Transverse colon (tissue), 4 donors: Measurements from ENCODE around the gene NUTF2. TPM values are rescaled to one million over a fixed set of nuclear protein-coding genes. Genes with fewer than 3 reads are reported as not detected.
A peak's percentile ranks its signal among the peaks of the same experiment; 100 is the strongest.

Source experiments
- DNase-seq: peaks from one replicate; pipeline ENCODE4 v3.0.0-alpha.2; 2019
- H3K27ac ChIP-seq, 4 donors: fragments of 200-600 bp; sonication (generic); 2 replicates each; pipeline ENCODE4 v1.5.1; 2016 to 2018; ENCODE audit warnings: inconsistent platforms in 4 of 4
- H3K27me3 ChIP-seq: fragments of 200-600 bp; sonication (generic); 2 replicates; pipeline ENCODE4 v1.5.1; 2017; ENCODE audit warnings: inconsistent platforms
- H3K36me3 ChIP-seq, 4 donors: fragments of 200-600 bp; sonication (generic); 2 replicates each; pipeline ENCODE4 v1.5.1; 2017 to 2019; ENCODE audit warnings: inconsistent platforms in 4 of 4
- H3K4me1 ChIP-seq, 4 donors: fragments of 200-600 bp; sonication (generic); 2 replicates each; pipeline ENCODE4 v1.5.1; 2017 to 2020; ENCODE audit warnings: inconsistent platforms in 4 of 4
- H3K4me3 ChIP-seq, 4 donors: fragments of 200-600 bp; sonication (generic); 1 replicate in 1 of 4; 2 replicates in 3 of 4; pipeline versions ENCODE4 v1.5.1 to v1.6.1; 2017 to 2019; ENCODE audit warnings: inconsistent platforms in 4 of 4
- H3K9me3 ChIP-seq, 2 donors: fragments of 200-600 bp; sonication (generic); 2 replicates each; pipeline ENCODE4 v1.5.1; 2017 to 2019; ENCODE audit warnings: inconsistent platforms in 2 of 2
- CTCF ChIP-seq, 5 experiments: fragments of 200-600 bp in 3 of 5; fragments of 450-650 bp in 2 of 5; sonication (generic) in 3 of 5; IDR thresholded peaks; 1 replicate in 2 of 5; 2 replicates in 3 of 5; pipeline ENCODE4 v1.5.1; 2016 to 2017; ENCODE audit warnings: antibody characterized with exemption in 5 of 5, inconsistent platforms in 3 of 5, mild to moderate bottlenecking in 2 of 5, moderate library complexity in 1 of 5
- EP300 ChIP-seq: sonication (generic); formaldehyde crosslinking; IDR thresholded peaks from one replicate; pipeline ENCODE4 v1.6.1; 2017; ENCODE audit warnings: antibody characterized with exemption, low read depth
- POLR2A ChIP-seq: fragments of 450-650 bp; IDR thresholded peaks from one replicate; pipeline ENCODE4 v1.6.1; 2016; ENCODE audit warnings: antibody characterized with exemption, mild to moderate bottlenecking, moderate library complexity
- POLR2AphosphoS5 ChIP-seq, 3 donors: sonication (generic); formaldehyde crosslinking; IDR thresholded peaks; one replicate each; pipeline ENCODE4 v1.6.1; 2016; ENCODE audit warnings: antibody characterized with exemption in 3 of 3
- WGBS, 2 donors: methylation state at CpG; one replicate each; pipeline ENCODE4 v1.1.5; 2018; ENCODE audit warnings: low coverage in 1 of 2; 5-methylcytosine and 5-hydroxymethylcytosine counted together
- in situ Hi-C, 4 donors: fragments of 200-750 bp; cut with MboI; loops; one replicate each; pipeline versions ENCODE4 v1.15.0 to v1.15.1; 2017; ENCODE audit warnings: low sequenced_read_pairs in 3 of 4, low pct_ligation_motif_present in 1 of 4, low pct_unique_long_range_greater_than_20kb in 1 of 4
- intact Hi-C: fragments of 100-400 bp; cut with DNase I; formaldehyde crosslinking; loops from one replicate; pipeline ENCODE4 v1.15.1; 2023; ENCODE audit warnings: low total_unique reads
- total RNA-seq, 4 donors: library from RNA; depleted of rRNA; stranded (reverse); fragments of >200 nt; gene quantifications; one replicate each; pipeline ENCODE4 v1.1.0, GENCODE V29; 2016

Gene NUTF2
- total RNA-seq, 4 donors from 2014 or later, result 75.2 to 131 (median 89.0) TPM

DNA sequence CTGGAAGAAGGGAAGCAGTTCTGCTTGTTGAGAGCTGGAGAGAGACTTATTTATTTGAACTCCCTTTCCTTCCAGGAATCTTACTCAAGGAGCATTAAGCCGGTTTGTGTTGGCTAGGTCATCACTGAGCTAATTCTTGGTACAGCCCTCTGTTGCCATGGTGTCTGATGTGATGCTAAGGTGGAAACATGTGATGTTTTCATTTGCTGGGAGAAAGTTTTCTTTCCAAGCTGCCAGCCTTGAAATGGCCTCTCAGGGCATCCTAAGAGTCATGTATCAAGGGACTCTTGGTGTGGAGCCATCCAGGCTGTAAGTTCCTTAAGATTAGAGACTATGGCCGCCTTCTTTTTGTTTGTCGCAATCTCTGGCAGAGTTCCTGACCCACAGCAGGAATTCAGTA lies 50.5 kb downstream of the NUTF2 start:
- 73 to 86% methylated on average over 3 of the region's 3 CpGs for WGBS, 2 donors
- intact Hi-C loops (no loop called here), in situ Hi-C loops (no loop called here)
- Histone ChIP-seq H3K9me3 (no peaks in the 10 kb centered on the region), H3K27me3 (no peaks in the 10 kb centered on the region), H3K27ac (peak overlapping the region in 1 of 4 donors; percentile 8), H3K4me3 (no peak overlapping the region), H3K4me1 (peaks cover 8 to 60% (median 37%) of the 10 kb centered on the region in 4 donors), H3K36me3 (no peaks in the 10 kb centered on the region)
- no peak for DNase-seq
- TF ChIP-seq POLR2AphosphoS5 (IDR thresholded peaks at IDR 0.05) (no peak), CTCF (IDR thresholded peaks at IDR 0.05) (no peak), EP300 (no peak), POLR2A (no peak)

- intact Hi-C loops (no loop called here), in situ Hi-C loops (no loop called here)
Measured at GRCh38 chr16:67901734-67902133, 55.0 kb downstream of the NUTF2 start.

DNA sequence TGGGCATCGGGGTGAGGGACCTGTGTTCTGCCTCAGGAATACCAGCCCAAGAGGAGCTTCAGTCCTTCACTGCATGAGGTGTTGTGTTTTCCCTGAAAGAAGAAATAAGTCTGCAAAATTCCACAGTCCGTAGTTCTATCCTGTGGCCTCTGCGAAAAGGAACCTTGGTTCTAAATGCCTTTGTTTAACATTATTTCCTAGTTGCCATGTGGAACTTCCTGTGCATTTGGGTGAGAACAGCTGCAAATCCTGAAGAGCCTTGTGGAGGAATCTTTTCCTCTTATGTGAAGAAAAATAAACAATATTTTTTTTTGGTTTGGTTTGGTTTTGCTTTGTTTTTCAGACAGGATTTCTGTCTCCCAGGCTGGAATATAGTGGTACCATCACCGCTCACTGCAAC lies 56.1 kb downstream of the NUTF2 start:
- TF ChIP-seq POLR2A, result no peak
- no peak for TF ChIP-seq POLR2AphosphoS5 (IDR thresholded peaks at IDR 0.05)
- TF ChIP-seq CTCF (IDR thresholded peaks at IDR 0.05), result no peak
- TF ChIP-seq EP300, result no peak
- DNase-seq, result no peak
- Histone ChIP-seq H3K27ac (peak overlapping the region in 1 of 4 donors; percentile 7), H3K27me3 (no peaks in the 10 kb centered on the region), H3K36me3 (no peaks in the 10 kb centered on the region), H3K4me1 (peaks cover 0 to 23% (median 4%) of the 10 kb centered on the region in 4 donors), H3K4me3 (no peak overlapping the region), H3K9me3 (no peaks in the 10 kb centered on the region)
- 65 to 94% methylated on average over 2 to 4 of the region's 4 CpGs for WGBS, 2 donors
- in situ Hi-C loops (no loop called here), intact Hi-C loops (no loop called here)

More at GRCh38 chr16:67901734-67902133, 55.0 kb downstream of the NUTF2 start:
- Histone ChIP-seq H3K4me1 (peaks cover 0 to 30% (median 13%) of the 10 kb centered on the region in 4 donors), H3K27me3 (no peaks in the 10 kb centered on the region), H3K27ac (peak overlapping the region in 2 of 4 donors; percentile 23 to 35), H3K4me3 (no peak overlapping the region), H3K36me3 (no peaks in the 10 kb centered on the region), H3K9me3 (no peaks in the 10 kb centered on the region)
- 77 to 80% methylated on average over 1 to 5 of the region's 5 CpGs for WGBS, 2 donors
- TF ChIP-seq POLR2AphosphoS5 (IDR thresholded peaks at IDR 0.05) (no peak), CTCF (IDR thresholded peaks at IDR 0.05) (no peak), POLR2A (no peak), EP300 (no peak)
- DNase-seq, result peak; percentile 33

DNA sequence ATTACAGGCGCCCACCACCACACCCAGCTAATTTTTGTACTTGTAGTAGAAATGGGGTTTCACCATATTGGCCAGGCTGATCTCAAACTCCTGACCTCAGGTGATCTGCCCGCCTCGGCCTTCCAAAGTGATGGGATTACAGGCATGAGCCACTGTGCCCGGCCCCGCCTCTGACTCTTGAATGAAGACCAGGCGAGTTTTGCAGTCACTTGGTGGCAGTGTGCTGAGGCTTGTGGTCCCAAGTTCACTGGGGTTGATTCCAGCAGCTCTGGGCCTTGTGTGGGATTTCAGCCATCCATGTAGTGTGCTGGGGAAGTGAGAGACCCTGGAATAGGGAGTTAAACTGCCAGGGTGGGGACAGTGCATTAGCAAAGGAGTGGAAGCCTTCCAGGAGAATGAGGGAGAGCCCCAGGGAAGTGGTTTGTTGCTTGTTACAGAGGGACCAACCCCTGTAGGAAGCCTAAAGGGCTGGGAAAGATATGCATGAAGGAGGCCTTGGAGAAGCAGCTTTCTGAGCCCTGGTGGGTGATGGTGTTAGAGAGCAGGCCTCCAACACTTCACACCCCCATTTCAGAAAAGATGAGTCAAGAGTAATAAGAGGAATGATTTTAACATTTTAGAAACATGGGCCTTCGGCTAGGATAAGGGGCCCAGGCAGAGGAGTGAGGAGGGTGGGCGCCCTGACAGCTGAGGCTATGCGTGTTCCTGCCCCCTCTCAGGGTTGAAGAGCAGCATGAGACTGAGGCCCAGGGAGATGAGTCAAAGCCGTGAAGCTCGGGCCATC lies 60.9 kb downstream of the NUTF2 start:
- Histone ChIP-seq H3K27ac (no peak overlapping the region), H3K36me3 (peaks cover 0 to 5% (median 0%) of the 10 kb centered on the region in 4 donors), H3K27me3 (no peaks in the 10 kb centered on the region), H3K4me3 (no peak overlapping the region), H3K9me3 (no peaks in the 10 kb centered on the region), H3K4me1 (peaks cover 0 to under 1% (median 0%) of the 10 kb centered on the region in 4 donors)
- TF ChIP-seq EP300 (no peak), POLR2AphosphoS5 (IDR thresholded peaks at IDR 0.05) (no peak), POLR2A (no peak), CTCF (IDR thresholded peaks at IDR 0.05) (no peak)
- 80 to 92% methylated on average over 1 to 11 of the region's 11 CpGs for WGBS, 2 donors
- in situ Hi-C loops (no loop called here), intact Hi-C loops (no loop called here)
- no peak for DNase-seq
